NCI-H146 treated with DMSO at 0.1 percent for 48 hours (cell line): ENCODE results near the gene NDFIP1.
"Not testable (repeated sequence)": the region's sequence is repeated elsewhere in the genome, so short reads cannot be mapped to it uniquely, and the experiment has no call there.

Source experiments
- DNase-seq: peaks from one replicate; lab custom pipeline; 2025; ENCODE audit not compliant: unreplicated experiment; lab: John Stamatoyannopoulos, UW

The NDFIP1 gene

DNA sequence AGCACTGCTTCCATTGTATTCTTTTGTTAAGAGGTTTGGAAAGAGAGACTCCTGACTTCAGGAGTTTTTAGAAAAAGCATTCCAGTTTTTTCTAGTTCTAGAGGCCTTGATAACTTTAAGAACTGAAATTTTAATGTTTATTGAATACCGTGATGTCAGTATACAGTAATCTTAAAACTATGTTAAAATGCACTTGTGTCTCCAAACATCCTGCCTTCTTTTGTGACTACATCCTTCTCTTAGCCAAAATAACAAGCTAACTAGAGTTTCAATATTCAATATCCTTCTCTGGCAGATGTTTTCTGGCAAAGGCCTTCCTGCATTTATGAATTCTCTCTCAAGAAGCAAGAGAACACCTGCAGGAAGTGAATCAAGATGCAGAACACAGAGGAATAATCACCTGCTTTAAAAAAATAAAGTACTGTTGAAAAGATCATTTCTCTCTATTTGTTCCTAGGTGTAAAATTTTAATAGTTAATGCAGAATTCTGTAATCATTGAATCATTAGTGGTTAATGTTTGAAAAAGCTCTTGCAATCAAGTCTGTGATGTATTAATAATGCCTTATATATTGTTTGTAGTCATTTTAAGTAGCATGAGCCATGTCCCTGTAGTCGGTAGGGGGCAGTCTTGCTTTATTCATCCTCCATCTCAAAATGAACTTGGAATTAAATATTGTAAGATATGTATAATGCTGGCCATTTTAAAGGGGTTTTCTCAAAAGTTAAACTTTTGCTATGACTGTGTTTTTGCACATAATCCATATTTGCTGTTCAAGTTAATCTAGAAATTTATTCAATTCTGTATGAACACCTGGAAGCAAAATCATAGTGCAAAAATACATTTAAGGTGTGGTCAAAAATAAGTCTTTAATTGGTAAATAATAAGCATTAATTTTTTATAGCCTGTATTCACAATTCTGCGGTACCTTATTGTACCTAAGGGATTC lies 43.1 kb downstream of the NDFIP1 start:
- DNase-seq: peak; percentile 21

DNA sequence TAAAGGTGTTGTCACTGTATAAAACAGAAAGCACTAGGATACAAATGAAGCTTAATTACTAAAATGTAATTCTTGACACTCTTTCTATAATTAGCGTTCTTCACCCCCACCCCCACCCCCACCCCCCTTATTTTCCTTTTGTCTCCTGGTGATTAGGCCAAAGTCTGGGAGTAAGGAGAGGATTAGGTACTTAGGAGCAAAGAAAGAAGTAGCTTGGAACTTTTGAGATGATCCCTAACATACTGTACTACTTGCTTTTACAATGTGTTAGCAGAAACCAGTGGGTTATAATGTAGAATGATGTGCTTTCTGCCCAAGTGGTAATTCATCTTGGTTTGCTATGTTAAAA lies 43.8 kb downstream of the NDFIP1 start:
- no peak for DNase-seq

DNA sequence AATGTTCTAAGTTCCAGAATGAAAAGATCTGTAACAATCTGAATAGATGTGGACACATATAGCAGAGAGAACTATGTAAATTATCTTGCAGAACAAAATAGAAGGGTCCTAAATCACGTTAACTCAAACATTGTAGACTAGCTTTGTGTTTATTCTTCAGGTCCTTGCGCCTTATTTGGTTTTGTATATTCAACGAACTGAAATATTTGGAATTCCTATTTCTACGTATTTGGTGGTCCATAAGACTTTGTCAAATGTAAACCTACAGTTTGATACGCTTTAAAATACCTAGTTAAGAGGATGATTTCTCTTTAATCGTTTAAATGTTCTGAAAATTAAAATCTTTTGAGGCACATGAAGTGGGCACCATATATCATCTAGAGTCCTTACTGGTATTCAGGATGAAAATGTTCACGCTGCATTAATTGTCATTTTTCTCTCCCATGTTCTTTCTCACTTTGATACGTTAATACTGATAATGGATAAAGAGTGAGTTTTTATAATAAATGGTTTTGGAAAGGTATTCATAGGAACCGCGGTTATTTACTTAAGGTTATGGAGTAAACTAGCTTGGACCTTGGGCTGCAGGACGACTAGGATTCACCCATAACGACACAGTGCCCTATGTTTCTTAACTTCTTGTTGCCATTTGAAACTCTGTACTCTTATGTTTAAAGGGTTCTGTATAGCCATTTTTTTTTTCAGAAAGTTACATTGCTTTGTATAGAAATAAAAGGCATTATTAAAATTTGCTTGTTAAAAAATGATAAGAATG lies 45.3 kb downstream of the NDFIP1 start:
- no peak for DNase-seq

DNA sequence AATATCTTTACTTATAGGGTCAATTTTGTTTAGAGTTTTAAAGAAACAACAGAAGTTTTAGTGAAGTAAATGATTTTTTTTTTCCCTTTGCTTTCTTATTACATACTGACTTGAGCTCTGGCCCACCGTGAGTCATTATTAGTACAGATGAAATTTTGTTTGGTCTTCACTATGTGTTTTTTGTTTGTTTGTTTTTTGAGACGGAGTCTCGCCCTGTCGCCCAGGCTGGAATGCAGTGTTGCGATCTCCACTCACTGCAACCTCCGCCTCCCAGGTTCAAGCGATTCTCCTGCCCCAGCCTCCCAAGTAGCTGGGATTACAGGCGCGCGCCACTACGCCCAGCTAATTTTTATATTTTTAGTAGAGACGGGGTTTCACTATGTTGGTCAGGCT lies 45.9 kb downstream of the NDFIP1 start:
- not testable (repeated sequence) for DNase-seq

DNA sequence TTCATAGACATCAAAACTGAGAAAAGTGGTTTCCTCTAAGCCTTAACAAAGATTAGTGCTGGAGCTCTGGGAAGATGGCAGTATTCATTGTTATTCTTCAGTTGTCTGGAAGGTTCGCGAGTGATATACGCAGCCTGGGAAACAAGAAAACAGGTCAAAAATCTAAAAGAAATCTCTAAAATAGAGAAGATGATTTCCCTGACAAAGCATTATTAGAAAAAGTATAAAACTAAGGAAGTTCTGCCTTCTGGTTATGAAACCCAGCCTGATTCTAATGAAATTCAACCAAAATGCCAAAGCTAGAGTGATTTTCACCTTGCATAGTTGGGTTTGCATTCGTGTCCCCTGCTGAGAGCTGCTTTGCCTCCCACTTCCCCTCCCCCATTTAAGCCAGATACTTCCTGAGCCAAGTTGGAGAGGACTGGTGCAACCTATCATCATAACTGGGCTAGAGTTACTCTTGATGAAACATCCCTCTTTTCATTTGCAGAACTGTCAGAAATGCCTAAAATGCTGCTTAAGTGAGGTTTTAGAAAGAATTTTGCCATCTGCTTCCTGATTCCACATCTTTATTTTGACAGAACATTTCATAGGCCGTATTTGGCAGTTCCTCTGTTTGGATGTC lies 48.4 kb downstream of the NDFIP1 start:
- no peak for DNase-seq

DNA sequence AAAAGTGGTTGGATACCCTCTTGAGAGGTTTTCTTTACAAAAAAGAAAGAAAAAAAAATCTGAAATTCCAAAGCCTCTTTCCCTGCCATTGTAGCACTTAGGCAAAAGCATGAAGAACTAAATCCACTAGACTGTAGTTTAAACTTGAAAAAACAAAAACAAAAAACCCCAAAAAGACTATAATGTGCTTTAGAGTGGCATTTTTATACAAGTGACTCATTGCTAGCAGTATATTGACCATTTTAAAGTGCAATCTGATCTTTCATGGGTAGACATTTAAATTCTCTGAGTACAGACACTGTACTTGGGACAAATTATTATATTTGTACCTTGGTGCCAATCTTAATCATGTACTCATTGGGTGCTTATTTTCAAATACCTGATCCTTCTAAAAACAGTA lies 50.8 kb downstream of the NDFIP1 start:
- no peak for DNase-seq

DNA sequence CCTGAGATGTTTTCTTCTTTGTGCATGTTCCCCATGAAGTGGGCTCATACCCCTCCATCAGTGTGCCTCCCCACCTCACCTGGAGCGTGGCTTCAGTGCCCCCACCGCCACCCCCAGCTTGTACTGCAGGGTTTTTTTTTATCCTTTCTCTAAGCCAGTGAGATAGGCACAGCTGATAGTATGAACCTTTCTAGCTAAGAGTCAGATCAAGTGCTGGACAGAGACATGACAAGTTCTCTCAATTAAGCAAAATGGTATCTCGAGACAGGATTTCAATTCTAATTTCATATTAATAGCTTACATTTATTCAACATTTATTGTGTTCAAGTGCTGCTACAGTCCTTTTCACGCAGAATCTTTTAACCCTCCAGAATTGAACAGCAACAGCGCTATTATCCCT lies 55.7 kb downstream of the NDFIP1 start:
- no peak for DNase-seq

DNA sequence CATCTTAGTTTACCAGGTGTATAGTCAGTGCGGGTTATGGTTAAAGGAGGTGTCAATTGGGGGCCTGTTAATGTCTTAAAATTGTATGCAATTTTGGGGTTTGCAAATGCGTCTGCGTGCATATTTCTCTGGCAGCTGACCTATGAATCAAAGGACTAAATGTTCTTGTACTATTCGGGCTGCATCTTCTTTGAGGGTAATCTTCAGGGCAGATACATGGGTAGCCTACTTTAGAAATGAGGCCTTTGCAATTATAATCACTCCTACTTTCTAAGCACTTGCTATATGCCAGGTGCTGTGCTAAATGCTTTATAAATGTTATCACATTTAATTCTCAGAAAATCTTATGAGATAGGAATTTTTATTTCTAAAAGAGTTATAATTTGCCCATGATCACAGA lies 58.2 kb downstream of the NDFIP1 start:
- no peak for DNase-seq

DNA sequence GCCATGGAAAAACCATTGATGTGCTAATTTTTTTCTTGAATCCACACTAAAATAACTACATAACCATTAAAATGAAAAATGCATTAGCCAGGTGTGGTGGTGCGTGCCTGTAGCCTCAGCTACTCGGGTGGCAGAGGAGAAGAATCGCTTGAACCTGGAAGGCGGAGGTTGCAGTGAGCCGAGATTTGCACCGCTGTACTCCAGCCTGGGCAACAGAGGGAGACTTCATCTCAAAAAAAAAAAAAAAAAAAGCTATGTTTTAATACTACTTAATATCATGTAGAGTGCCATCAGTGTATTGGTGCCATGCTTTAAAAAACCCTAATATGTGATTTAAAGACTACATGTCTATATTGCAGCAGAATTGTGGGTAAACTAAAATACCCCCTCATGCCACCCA lies 58.9 kb downstream of the NDFIP1 start:
- DNase-seq: no peak

DNA sequence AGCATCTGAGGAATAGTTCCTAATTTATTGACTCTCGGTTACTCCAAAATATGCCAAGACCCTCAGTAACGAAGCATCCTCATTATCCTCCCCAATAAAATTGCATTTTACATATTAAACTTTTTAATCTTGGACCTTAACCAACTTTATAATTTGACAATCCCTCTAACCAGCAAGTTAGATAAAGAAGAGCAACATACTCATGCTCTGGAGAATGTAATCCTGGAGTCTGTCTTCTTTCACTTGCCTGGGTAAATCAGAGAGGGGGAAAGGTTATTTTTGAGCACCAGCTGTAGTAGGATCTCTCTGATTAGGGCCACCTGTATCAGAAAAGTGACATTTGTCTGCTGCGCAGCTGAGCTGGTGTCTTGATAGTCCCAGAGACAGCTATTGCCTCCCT lies 59.8 kb downstream of the NDFIP1 start:
- DNase-seq: no peak

DNA sequence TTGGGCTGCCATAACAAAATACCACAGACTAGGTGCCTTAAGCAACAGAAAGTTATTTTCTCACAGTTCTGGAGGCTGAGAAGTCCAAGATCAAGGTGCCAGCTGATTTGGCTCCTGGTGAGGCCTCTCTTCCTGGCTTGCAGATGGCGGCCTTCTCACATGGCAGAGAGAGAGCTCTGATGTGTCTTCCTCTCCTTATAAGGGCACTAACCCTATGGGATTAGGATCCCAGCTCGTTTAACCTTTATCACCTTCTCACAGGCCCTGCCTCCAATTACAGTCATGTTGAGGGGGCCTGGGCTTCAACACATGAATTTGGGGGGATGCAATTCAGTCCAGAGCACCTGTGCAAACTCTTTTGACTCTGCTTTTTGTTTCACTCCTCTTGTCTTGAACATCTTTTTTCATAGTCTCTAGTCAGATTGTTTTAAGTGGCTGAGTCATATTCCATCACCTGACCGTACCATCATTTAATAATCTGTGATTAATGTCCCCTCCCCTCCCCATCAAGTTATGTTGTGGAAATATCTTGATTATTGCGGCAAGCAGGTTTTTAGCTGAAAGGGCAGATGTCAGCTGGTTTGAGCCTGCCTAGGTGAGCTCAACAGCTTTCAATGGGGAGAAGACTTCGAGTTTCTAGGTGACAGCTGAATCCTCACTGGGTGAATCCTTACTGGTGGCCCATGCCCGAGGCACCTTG lies 61.8 kb downstream of the NDFIP1 start:
- no peak for DNase-seq

DNA sequence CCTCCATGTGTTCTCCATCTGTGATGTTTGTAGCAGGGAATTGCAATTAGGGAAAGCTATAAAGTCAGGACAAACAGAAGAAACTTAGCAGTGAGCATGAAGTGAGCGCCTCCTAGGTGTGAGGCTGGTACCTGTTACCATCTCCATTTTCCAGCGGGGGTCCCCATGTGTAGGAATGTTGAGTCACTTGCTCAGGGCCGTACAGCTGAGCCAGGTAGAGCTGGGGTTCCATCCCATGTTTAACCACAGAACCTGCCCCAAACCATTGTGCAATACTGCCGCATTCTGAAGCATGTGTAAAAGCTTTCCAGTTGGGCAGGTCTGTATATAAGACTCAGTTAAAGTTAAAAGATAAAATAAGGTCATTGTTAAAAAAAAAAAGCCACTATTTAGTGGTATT lies 62.7 kb downstream of the NDFIP1 start:
- DNase-seq: no peak

DNA sequence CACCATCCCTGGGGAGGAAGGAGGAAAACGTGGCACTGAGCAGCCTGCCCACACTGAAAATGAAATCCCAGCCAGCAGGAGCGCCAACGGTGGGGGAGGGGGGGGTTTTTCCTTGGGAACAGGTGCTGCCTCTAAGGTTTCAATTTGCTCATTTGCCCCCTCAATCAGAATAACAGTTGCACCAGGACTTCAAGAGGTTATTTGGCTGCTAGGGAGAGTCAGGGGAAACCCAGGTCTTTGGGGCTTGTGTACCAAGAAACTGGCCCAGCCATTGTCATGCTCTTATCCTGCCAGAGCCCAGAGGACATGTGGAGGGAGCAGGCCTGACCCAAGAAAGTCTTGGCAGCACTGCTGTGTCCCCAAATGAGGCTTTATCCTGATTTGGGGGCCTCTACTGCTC lies 66.5 kb downstream of the NDFIP1 start:
- no peak for DNase-seq

DNA sequence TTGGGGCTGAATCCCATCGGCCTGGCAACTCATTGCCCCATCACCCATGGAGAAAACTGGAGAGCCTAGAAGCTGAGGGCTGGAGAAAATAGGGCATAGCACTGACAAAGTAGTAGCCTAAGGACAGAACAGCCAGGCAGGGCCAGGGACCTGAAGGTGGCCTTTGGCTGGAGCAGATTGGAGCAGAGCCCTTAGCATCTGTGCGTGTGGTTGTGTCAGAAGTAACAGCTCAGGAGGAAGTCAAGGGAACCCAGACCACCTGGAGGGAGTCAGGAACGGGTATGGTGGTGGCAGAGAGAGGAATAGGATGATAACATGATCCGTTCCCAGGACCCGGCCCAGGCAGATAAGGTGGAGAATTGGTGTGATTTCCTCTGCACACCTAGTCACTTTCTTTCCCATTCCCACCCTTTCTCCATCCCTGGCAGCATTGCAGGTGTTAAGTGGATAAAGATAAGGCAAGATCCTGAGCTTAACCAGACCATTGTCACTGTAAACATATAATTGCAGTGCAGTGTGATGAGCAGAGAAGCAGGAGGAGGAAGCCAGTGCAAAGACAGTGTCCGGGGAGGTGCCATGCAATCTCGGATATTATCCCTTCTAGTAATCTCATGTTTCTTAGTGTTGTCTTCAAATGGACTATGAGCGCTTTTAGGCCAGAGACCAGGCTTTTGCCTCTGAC lies 67.0 kb downstream of the NDFIP1 start:
- no peak for DNase-seq

DNA sequence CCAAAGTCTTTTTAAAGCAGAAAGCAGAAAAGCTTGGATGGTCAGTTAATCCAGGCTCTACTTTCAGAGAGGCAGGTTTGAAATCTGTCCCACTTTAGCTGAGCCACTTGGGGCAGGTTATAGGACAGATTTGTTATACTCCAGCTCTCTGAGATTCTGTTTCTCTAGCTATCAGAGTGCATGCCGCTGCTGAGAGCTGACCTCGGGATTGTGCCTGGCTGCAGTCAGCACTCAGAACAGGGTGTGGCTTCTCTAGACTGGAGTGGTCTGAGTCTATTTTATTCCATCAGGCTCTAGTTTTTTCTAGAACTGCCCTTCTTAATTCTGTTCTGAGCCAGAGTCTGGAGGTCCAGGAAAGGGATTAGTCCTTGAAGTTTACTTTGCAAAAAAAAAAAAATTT lies 67.7 kb downstream of the NDFIP1 start:
- no peak for DNase-seq

DNA sequence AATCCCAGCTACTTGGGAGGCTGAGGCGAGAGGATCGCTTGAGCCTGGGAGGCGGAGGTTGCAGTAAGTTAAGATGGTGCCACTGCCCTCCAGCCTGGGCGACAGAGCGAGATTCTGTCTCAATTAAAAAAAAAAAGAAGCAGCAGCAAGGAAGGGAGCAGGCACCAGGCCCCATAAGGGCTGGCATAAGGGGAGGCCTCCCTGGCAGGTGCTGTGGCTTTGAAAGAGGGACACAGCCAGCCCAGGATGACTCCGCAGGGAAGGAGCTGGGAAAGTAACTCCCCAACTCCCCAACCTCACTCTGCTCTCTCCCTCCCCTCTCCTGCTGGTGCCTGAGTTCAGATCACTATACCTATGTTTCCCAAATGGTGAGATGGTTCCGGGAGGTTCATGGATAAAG lies 70.1 kb downstream of the NDFIP1 start:
- DNase-seq: no peak

DNA sequence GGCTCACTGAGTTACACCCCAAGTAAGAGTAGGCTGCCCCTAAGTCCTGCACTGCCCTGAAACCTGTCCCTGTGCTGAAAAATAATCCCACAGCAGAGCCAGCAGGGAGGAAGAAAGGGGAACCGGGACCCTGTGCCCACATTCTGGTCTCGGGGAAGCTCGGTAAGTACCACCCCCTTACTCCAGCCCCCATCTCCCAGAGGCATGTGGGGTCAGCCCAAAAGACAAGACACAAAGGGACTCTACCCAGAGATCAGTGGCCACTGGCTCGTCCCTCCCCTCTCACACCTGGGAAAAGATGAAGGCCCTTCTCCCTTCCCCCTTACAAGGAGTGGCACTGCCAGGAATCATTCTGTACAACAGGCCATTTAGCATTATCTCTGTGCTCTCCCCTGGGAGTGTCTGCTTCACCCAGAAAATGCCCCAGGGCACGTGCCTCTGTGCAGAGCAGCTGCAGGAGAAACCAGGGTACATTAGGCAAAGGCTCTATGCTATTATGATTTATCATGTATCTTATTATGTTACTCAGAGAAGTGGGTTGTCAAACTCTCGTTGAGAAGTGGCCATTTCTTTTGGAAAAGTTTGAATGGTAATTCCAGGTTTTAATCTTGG lies 71.3 kb downstream of the NDFIP1 start:
- no peak for DNase-seq

DNA sequence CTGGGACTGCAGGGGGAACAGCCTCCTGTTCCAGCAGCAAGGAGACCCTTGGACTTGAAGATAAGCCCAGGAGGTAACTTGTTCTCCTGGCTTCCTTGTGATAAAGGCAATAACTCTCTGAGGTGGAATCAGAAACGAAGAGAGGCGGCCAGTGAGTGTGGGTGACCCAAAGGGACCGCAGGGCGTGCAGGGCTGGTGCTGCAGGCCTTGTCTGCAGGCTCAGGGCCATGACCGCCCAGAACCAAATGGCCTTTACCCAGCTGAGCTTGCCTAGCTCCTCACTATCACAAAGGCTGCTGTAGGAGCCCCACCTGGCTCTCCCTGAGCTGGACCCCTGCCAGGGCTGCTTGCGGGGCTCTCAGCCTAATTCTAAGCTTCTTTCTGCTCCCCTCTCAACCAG lies 72.5 kb downstream of the NDFIP1 start:
- no peak for DNase-seq

DNA sequence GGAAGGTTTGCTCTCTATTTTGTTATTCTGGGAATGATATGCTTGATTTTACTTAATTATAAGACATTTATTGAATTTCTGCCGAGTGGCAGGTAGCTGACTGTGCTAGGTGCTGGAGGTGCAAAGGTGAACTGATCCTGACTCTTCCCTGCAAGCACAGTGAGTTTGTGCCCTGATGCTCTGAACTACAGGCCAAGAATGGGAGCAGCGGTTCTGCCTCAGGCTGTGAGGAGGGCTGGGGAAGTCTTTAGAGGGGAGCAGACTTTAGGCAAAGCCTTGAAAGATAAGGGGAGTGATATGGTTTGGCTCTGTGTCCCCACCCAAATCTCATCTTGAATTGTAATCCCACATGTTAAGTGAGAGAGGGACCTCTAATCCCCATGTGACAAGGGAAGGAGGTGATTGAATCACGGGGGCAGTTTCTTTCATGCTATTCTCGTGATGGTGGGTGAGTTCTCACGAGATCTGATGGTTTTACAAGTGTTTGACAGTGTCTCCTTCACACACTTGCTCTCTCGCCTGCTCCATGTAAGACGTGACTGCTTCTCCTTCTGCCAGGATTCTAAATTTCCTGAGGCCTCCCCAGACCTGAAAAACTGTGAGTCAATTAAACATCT lies 73.1 kb downstream of the NDFIP1 start:
- DNase-seq: no peak

DNA sequence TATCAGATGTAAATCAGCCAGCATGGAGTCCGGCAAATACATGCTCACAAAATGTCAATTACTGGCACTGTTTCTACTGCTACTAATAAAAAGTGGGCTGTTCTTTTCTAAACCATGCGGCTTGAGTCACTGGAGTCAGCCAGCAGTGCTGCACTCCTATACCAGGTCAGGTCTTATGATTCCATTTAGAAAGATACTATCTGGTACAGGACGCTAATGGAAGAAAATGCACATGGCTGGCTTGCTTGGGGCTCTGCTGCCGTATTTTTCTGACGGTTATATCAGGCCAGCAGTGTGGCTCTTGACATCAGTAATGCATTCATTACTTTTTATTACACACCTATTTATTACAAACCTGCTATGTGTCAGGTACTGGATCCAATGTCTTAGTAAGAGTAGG lies 74.3 kb downstream of the NDFIP1 start:
- no peak for DNase-seq
